ENCODE data around the gene LRIG3. TPM values are rescaled to one million over a fixed set of nuclear protein-coding genes. Genes with fewer than 3 reads are reported as not detected.

The LRIG3 gene
- total RNA-seq, 1 donor from 2014 or later: 51.4 TPM

DNA sequence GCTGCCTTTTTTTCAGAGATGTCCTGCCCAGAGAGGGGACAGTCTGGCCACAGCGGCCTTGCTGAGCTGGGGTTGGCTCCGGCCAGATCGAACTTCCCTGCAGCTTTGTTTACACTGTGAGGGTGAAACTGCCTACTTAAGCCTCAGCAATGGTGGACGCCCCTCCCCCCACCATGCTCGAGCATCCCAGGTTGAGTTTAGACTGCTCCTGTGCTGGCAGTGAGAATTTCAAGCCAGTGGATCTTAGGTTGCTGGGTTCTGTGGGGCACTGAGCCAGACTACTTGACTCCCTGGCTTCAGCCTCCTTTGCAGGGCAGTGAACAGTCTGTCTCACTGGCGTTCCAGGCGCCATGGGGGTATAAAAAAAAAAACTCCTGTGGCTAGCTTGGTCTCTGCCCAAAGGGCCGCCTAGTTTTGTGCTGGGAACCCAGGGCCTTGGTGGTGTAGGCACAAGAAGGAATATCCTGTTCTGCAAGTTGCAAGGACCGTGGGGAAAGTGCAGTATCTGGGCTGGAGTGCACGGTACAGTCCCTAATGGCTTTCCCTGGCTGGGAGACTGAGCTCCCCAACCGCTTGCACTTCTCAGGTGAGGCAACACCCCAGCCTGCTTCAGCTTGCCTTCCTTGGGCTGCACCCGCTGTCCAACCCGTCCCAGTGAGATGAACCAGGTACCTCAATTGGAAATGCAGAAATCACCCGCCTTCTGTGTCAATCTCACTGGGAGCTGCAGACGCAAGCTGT lies 79.1 kb downstream of the LRIG3 start:
- TF ChIP-seq, protein P1, sequence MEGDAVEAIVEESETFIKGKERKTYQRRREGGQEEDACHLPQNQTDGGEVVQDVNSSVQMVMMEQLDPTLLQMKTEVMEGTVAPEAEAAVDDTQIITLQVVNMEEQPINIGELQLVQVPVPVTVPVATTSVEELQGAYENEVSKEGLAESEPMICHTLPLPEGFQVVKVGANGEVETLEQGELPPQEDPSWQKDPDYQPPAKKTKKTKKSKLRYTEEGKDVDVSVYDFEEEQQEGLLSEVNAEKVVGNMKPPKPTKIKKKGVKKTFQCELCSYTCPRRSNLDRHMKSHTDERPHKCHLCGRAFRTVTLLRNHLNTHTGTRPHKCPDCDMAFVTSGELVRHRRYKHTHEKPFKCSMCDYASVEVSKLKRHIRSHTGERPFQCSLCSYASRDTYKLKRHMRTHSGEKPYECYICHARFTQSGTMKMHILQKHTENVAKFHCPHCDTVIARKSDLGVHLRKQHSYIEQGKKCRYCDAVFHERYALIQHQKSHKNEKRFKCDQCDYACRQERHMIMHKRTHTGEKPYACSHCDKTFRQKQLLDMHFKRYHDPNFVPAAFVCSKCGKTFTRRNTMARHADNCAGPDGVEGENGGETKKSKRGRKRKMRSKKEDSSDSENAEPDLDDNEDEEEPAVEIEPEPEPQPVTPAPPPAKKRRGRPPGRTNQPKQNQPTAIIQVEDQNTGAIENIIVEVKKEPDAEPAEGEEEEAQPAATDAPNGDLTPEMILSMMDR (conservative IDR thresholded peaks at IDR 0.05): no peak
- H3K36me3 Mint-ChIP-seq: no peaks in the 10 kb centered on the region
- H3K4me3 Mint-ChIP-seq: no peak overlapping the region
- DNase-seq (ENCODE audit: extremely low spot score, unreplicated experiment): no peak
- H3K27ac Mint-ChIP-seq: no peak overlapping the region
- H3K4me1 Mint-ChIP-seq (ENCODE audit: unreplicated experiment): no peaks in the 10 kb centered on the region
- peaks cover 13% of the 10 kb centered on the region for H3K9me3 Mint-ChIP-seq
- H3K27me3 Mint-ChIP-seq: no peaks in the 10 kb centered on the region

DNA sequence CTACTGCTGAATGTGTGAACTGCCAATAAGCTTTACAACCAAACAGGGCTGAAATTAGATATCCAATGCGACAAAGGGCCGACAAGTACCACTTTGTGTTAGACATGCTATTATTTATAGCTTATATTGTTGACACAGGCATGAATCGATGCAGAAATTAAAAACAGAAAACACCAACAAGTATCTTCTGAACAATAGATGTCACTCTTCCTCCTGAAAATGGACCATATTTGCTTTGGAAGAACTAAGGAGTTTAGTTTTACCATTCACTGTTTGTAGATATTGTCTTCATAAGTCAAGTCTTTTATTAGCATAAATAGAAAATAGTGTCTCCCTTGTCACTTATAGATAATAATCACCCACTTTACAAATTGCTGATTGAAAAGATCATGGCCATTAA lies 86.5 kb downstream of the LRIG3 start:
- no peaks in the 10 kb centered on the region for H3K4me1 Mint-ChIP-seq (ENCODE audit: unreplicated experiment)
- H3K27me3 Mint-ChIP-seq: no peaks in the 10 kb centered on the region
- TF ChIP-seq, protein P1 (conservative IDR thresholded peaks at IDR 0.05): no peak
- H3K27ac Mint-ChIP-seq: no peak overlapping the region
- no peaks in the 10 kb centered on the region for H3K36me3 Mint-ChIP-seq
- no peak for DNase-seq (ENCODE audit: extremely low spot score, unreplicated experiment)
- H3K4me3 Mint-ChIP-seq: no peak overlapping the region
- H3K9me3 Mint-ChIP-seq: peaks cover 7% of the 10 kb centered on the region

- H3K4me3 Mint-ChIP-seq: no peak overlapping the region
- no peaks in the 10 kb centered on the region for H3K36me3 Mint-ChIP-seq
- no peaks in the 10 kb centered on the region for H3K4me1 Mint-ChIP-seq (ENCODE audit: unreplicated experiment)
- H3K27me3 Mint-ChIP-seq: no peaks in the 10 kb centered on the region
- H3K9me3 Mint-ChIP-seq: peaks cover 7% of the 10 kb centered on the region
- TF ChIP-seq, protein P1 (conservative IDR thresholded peaks at IDR 0.05): no peak
- no peak overlapping the region for H3K27ac Mint-ChIP-seq
- no peak for DNase-seq (ENCODE audit: extremely low spot score, unreplicated experiment)
Measured at GRCh38 chr12:58832920-58833319, 87.4 kb downstream of the LRIG3 start.
